Psoas muscle (tissue), 8 donors: ENCODE results near the gene ARHGAP15. TPM values are rescaled to one million over a fixed set of nuclear protein-coding genes. Genes with fewer than 3 reads are reported as not detected.

Experiments
- ATAC-seq, 4 donors: fragments of 200-7000 bp; cut with Tn5 transposase; one replicate each; pipeline ENCODE4 v1.9.1; 2020; ENCODE audit warnings: moderate library complexity in 3 of 4, mild to moderate bottlenecking in 2 of 4
- DNase-seq, 2 donors: peaks; one replicate each; pipeline ENCODE4 v3.0.0-alpha.2; 2020
- H3K27ac ChIP-seq: fragments of 200-600 bp; one replicate; pipeline ENCODE4 v1.8.0; 2022
- H3K27me3 ChIP-seq, 3 donors: fragments of 200-600 bp in 1 of 3; one replicate each; pipeline versions ENCODE4 v1.6.1 to v1.8.0; 2013 to 2022; ENCODE audit warnings: low read length in 2 of 3, mild to moderate bottlenecking in 2 of 3, moderate library complexity in 1 of 3; ENCODE audit not compliant: insufficient read depth in 3 of 3
- H3K36me3 ChIP-seq, 2 donors: fragments of 200-600 bp in 1 of 2; one replicate each; pipeline versions ENCODE4 v1.6.1 to v1.8.0; 2013 to 2022; ENCODE audit warnings: low read depth in 1 of 2, mild to moderate bottlenecking in 1 of 2, moderate library complexity in 1 of 2; ENCODE audit not compliant: insufficient read depth in 1 of 2
- H3K4me1 ChIP-seq: fragments of 200-600 bp; one replicate; pipeline ENCODE4 v1.8.0; 2022
- H3K4me3 ChIP-seq: fragments of 200-600 bp; one replicate; pipeline ENCODE4 v1.8.0; 2022; ENCODE audit warnings: mild to moderate bottlenecking
- H3K9me3 ChIP-seq: fragments of 200-600 bp; one replicate; pipeline ENCODE4 v1.8.0; 2022
- CTCF ChIP-seq: fragments of 200-600 bp; IDR thresholded peaks from one replicate; pipeline ENCODE4 v1.8.0; 2022; ENCODE audit warnings: antibody characterized with exemption
- WGBS, 3 donors: extraction: QIAGEN DNeasy Blood & Tissue Kit; methylation state at CpG; one replicate each; pipeline versions ENCODE4 v1.1.6 to v1.1.7; 2013; 5-methylcytosine and 5-hydroxymethylcytosine counted together
- intact Hi-C, 2 donors: fragments of 100-400 bp; cut with DNase I; formaldehyde crosslinking; loops; one replicate each; pipeline versions ENCODE4 v1.11.0 to v1.14.2; 2022
- polyA plus RNA-seq, 3 donors: library from polyadenylated mRNA; stranded (reverse); fragments of 200-250 nt; gene quantifications; one replicate each; pipeline ENCODE4 v1.2.3, GENCODE V29; 2013
- total RNA-seq, 4 donors: library from RNA; stranded (reverse); fragmentation: NEBNext Ultra II Directional in 2 of 4; extraction: Animal tissue kit (Norgen Biotek cat#: 25700) in 2 of 4; gene quantifications; one replicate each; pipeline versions ENCODE4 v1.2.1 to v1.2.4, GENCODE V29; 2021 to 2023
- donor health status: healthy with polysubstance abuse.
- donor health status: DM: no; HTN: no; CAD: no; lungs with moderate emphysema.
- donor health status: Bipolar disorder and iron deficiency.
- donor health status: healthy.
- donor health status: DM: yes; HTN: yes; CAD: no.
- donor health status: DM: no; HTN: no; CAD: no.
- donor health status: DM: no; HTN: no; CAD: no.
- donor health status: DM: yes; HTN: yes; CAD: no.

The ARHGAP15 gene
- total and polyA plus RNA-seq, 7 donors, result 0.49 to 3.1 (median 0.95) TPM

DNA sequence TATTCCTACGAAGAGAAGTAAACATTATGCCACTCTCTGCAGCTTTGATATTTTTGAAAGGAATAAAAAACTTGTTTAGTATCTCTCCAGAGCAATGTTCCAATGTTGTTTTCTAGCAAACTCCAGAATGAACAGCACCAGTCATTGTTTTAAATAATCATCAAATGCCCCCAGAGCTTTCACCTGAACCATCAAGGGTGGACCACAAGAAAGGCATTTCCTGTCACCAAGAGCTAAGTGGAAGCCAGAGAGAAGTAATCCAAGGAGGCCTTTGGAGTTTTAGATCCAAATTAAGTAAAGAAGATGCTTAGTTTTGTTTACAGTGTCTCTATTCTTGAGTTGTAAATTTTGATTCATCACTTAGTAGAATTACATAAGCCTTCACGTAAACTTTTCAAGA is 559.0 kb downstream of the ARHGAP15 start:
- Histone ChIP-seq H3K4me1 (no peaks in the 10 kb centered on the region), H3K27ac (no peak overlapping the region), H3K4me3 (no peak overlapping the region), H3K9me3 (no peaks in the 10 kb centered on the region), H3K27me3 (no peaks in the 10 kb centered on the region), H3K36me3 (no peaks in the 10 kb centered on the region)
- ATAC-seq, result no peak
- WGBS, 3 donors, result 88 to 96% (median 94%) methylated on average over 2 of the region's 2 CpGs
- no peak for TF ChIP-seq CTCF
- DNase-seq, result no peak
- intact Hi-C loops, result no loop called here

- ATAC-seq (no peak), DNase-seq (no peak)
- Histone ChIP-seq H3K4me1 (no peaks in the 10 kb centered on the region), H3K9me3 (no peaks in the 10 kb centered on the region), H3K36me3 (no peaks in the 10 kb centered on the region), H3K27me3 (no peaks in the 10 kb centered on the region), H3K4me3 (no peak overlapping the region), H3K27ac (no peak overlapping the region)
- no peak for TF ChIP-seq CTCF
- WGBS, 3 donors, result 90 to 96% (median 93%) methylated on average over 2 of the region's 2 CpGs
- intact Hi-C loops, result no loop called here
Measured at GRCh38 chr2:143688815-143689214, 559.6 kb downstream of the ARHGAP15 start.

GRCh38 chr2:143689541-143689940 is 560.3 kb downstream of the ARHGAP15 start:
- WGBS, 3 donors, result 64 to 76% (median 73%) methylated on average over 1 of the region's 1 CpG
- Histone ChIP-seq H3K27me3 (no peaks in the 10 kb centered on the region), H3K36me3 (no peaks in the 10 kb centered on the region), H3K9me3 (no peaks in the 10 kb centered on the region), H3K4me3 (no peak overlapping the region), H3K27ac (no peak overlapping the region), H3K4me1 (no peaks in the 10 kb centered on the region)
- intact Hi-C loops, result no loop called here
- no peak for ATAC-seq
- no peak for TF ChIP-seq CTCF
- no peak for DNase-seq

- Histone ChIP-seq H3K9me3 (no peaks in the 10 kb centered on the region), H3K27ac (no peak overlapping the region), H3K27me3 (no peaks in the 10 kb centered on the region), H3K4me1 (no peaks in the 10 kb centered on the region), H3K4me3 (no peak overlapping the region), H3K36me3 (no peaks in the 10 kb centered on the region)
- WGBS, 3 donors, result 81 to 89% (median 81%) methylated on average over 2 of the region's 2 CpGs
- TF ChIP-seq CTCF, result no peak
- ATAC-seq (no peak), DNase-seq (no peak)
- intact Hi-C loops, result no loop called here
Measured at GRCh38 chr2:143690235-143690634, 561.0 kb downstream of the ARHGAP15 start.

DNA sequence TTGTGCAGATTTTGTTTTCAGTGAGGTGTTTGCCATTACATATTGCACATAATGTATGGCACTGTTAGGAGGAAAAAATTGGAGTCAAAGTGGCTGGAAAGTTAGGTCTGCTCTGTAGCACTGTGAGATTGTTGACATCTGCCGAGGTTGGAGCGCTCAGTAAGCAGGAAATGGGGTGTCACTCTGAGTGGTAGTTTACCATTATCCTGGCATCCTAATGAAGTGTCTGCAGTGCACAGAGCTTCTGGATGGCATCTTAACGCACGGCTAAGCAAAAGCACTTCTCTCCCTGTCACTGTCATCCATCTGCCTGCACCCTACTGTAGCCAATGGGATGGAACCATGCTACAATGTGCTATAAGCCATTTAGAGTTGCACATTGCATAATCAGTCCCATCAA is 561.9 kb downstream of the ARHGAP15 start:
- intact Hi-C loops, result no loop called here
- Histone ChIP-seq H3K36me3 (no peaks in the 10 kb centered on the region), H3K4me3 (no peak overlapping the region), H3K4me1 (no peaks in the 10 kb centered on the region), H3K27me3 (no peaks in the 10 kb centered on the region), H3K9me3 (no peaks in the 10 kb centered on the region), H3K27ac (no peak overlapping the region)
- ATAC-seq (no peak), DNase-seq (no peak)
- 91 to 96% (median 95%) methylated on average over 4 of the region's 4 CpGs for WGBS, 3 donors
- no peak for TF ChIP-seq CTCF
